ENCODE measurements around the gene KPNB1. TPM values are rescaled to one million over a fixed set of nuclear protein-coding genes. Genes with fewer than 3 reads are reported as not detected.
A peak's percentile ranks its signal among the peaks of the same experiment; 100 is the strongest.

The KPNB1 gene
- total RNA-seq, 6 donors from 2014 or later = 162 to 223 (median 175) TPM

GRCh38 chr17:47684025-47684424 lies 34.3 kb downstream of the KPNB1 start:
- no peaks in the 10 kb centered on the region for H3K27me3 ChIP-seq
- no peak for ATAC-seq (ENCODE audit: low FRiP score in 2 of 2)
- H3K4me3 ChIP-seq = no peak overlapping the region
- 88 to 93% methylated on average over 4 of the region's 4 CpGs for WGBS, 2 donors
- no peaks in the 10 kb centered on the region for H3K9me3 ChIP-seq
- H3K4me1 ChIP-seq = peaks cover 0 to 8% (median 2%) of the 10 kb centered on the region in 4 donors
- TF ChIP-seq CTCF (IDR thresholded peaks at IDR 0.05) (no peak), POLR2A (IDR thresholded peaks at IDR 0.05) (no peak), POLR2AphosphoS5 (IDR thresholded peaks at IDR 0.05) (no peak), EP300 (IDR thresholded peaks at IDR 0.05) (no peak)
- no peak for DNase-seq
- H3K27ac ChIP-seq = no peak overlapping the region
- peaks cover 24 to 66% (median 45%) of the 10 kb centered on the region in 4 donors for H3K36me3 ChIP-seq

GRCh38 chr17:47684535-47685193 lies 34.9 kb downstream of the KPNB1 start:
- H3K27me3 ChIP-seq = no peaks in the 10 kb centered on the region
- H3K36me3 ChIP-seq = peaks cover 17 to 60% (median 38%) of the 10 kb centered on the region in 4 donors
- no peaks in the 10 kb centered on the region for H3K9me3 ChIP-seq
- H3K4me3 ChIP-seq = no peak overlapping the region
- H3K4me1 ChIP-seq = peaks cover 0 to 8% (median 2%) of the 10 kb centered on the region in 4 donors
- ATAC-seq (ENCODE audit: low FRiP score in 2 of 2) = no peak
- no peak for TF ChIP-seq CTCF (IDR thresholded peaks at IDR 0.05)
- no peak for TF ChIP-seq POLR2AphosphoS5 (IDR thresholded peaks at IDR 0.05)
- no peak for TF ChIP-seq POLR2A (IDR thresholded peaks at IDR 0.05)
- TF ChIP-seq EP300 (IDR thresholded peaks at IDR 0.05) = no peak
- WGBS, 2 donors = 89 to 90% methylated on average over 4 of the region's 4 CpGs
- DNase-seq = no peak
- no peak overlapping the region for H3K27ac ChIP-seq

DNA sequence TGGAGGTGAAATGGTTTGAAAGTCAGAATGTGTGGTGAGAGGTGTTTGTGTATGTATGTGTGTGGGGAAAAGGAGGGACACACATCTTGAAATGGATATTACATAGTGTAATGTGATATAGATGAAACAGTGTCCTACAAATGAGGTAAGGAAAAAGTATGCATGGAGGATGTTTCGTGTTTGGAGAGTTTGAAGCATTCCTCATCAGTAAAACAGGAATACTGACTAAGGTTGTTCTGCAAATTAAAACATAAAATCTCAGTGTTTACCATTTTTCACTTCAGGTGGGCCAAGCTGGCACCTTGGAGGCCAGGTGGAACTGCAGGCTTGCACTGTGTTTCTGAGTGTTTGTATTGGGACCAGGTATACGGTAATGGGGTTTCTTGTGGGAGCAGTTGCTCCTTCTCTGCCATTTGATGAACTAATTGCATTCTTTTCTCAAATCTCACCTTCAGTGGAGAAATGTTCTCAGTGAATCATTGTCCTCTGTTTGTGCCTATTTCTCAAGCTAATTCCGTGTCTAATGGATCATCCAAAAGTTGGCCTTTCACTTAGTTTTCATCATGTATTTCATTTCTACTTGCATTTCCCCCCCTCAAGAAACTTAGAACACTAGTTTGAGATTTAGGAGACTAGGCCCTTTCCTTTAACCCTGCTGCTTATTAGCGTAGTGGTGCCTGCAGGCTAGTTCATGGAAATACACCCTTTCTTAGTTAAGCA lies 36.0 kb downstream of the KPNB1 start:
- H3K4me3 ChIP-seq = no peak overlapping the region
- H3K27me3 ChIP-seq = no peaks in the 10 kb centered on the region
- DNase-seq (no peak), ATAC-seq (ENCODE audit: low FRiP score in 2 of 2) (no peak)
- 92 to 93% methylated on average over 4 of the region's 4 CpGs for WGBS, 2 donors
- H3K27ac ChIP-seq = peak overlapping the region in 1 of 4 donors; percentile 27
- H3K4me1 ChIP-seq = peaks cover 0 to 8% (median 2%) of the 10 kb centered on the region in 4 donors
- H3K9me3 ChIP-seq = no peaks in the 10 kb centered on the region
- TF ChIP-seq POLR2AphosphoS5 (IDR thresholded peaks at IDR 0.05) (no peak), CTCF (IDR thresholded peaks at IDR 0.05) (no peak), EP300 (IDR thresholded peaks at IDR 0.05) (no peak), POLR2A (IDR thresholded peaks at IDR 0.05) (no peak)
- peaks cover 8 to 49% (median 28%) of the 10 kb centered on the region in 4 donors for H3K36me3 ChIP-seq

DNA sequence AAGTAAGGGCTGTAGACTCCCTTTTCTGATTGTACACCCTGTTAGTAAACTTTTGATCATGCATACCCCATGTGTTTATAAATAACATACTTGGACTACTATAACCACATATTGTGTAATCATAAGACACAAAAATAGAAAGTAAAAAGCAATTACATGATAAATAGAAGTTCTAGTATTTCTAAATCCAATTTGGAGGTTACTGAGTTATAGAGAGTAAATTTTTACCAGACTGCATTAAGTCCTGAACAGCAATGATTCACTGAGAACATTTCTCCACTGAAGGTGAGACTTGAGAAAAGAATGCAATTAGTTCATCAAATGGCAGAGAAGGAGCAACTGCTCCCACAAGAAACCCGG lies 36.5 kb downstream of the KPNB1 start:
- DNase-seq = no peak
- Histone ChIP-seq H3K4me3 (no peak overlapping the region), H3K36me3 (peaks cover 4 to 44% (median 22%) of the 10 kb centered on the region in 4 donors), H3K27ac (peak overlapping the region in 1 of 4 donors; percentile 27), H3K9me3 (no peaks in the 10 kb centered on the region), H3K4me1 (peaks cover 0 to 8% (median 3%) of the 10 kb centered on the region in 4 donors), H3K27me3 (no peaks in the 10 kb centered on the region)
- ATAC-seq (ENCODE audit: low FRiP score in 2 of 2) = no peak
- no peak for TF ChIP-seq POLR2AphosphoS5 (IDR thresholded peaks at IDR 0.05)
- TF ChIP-seq EP300 (IDR thresholded peaks at IDR 0.05) = no peak
- no peak for TF ChIP-seq CTCF (IDR thresholded peaks at IDR 0.05)
- no peak for TF ChIP-seq POLR2A (IDR thresholded peaks at IDR 0.05)
- 71 to 72% methylated on average over 1 of the region's 1 CpG for WGBS, 2 donors
